HCT116 (cell line): ENCODE measurements around the gene NTN4. TPM values are rescaled to one million over a fixed set of nuclear protein-coding genes. Genes with fewer than 3 reads are reported as not detected.

Source experiments
- ATAC-seq: fragments of 200-7000 bp; cut with Tn5 transposase; 2 replicates; pipeline ENCODE4 v1.9.1; 2020; ENCODE audit warnings: mild to moderate bottlenecking, moderate library complexity
- BruUV-seq: library from RNA; stranded (reverse); fragments of 400-500 nt; replicated peaks from 2 replicates; lab custom pipeline; 2021; lab: Mats Ljungman, UMichigan
- CTCF ChIA-PET: fragments of 300-600 bp; sonication (Branson Sonifier 250); formaldehyde crosslinking; loops from one replicate; lab custom pipeline; 2021; ENCODE audit warnings: antibody characterized with exemption; lab: Charles Lee
- POLR2A ChIA-PET: fragments of 300-600, 350-600 bp; sonication (Branson Sonifier 250); formaldehyde crosslinking; loops from one replicate; lab custom pipeline; 2021; ENCODE audit warnings: antibody characterized with exemption; lab: Charles Lee
- RAD21 ChIA-PET, 2 experiments: fragments of 300-600 bp; sonication (Branson Sonifier 250); formaldehyde crosslinking; loops; one replicate each; lab custom pipeline; 2023; ENCODE audit warnings: low total read pairs in 2 of 2; ENCODE audit not compliant: uncharacterized antibody in 2 of 2, unreplicated experiment in 2 of 2, low non-redundant PET in 1 of 2; lab: Charles Lee
- DNase-seq: peaks from one replicate; pipeline ENCODE4 v3.0.0-alpha.2; 2010; ENCODE audit warnings: low read depth, low spot score
- H2AFZ ChIP-seq: fragments of 200-600 bp; shearing (Covaris generic), sonication (generic); 2 replicates; pipeline ENCODE4 v1.6.1; 2017; ENCODE audit warnings: low read depth, mixed run types, mixed read lengths, antibody characterized with exemption, low read length; ENCODE audit not compliant: poor library complexity, severe bottlenecking
- H3K27ac ChIP-seq: 2 replicates; pipeline ENCODE4 v1.5.1; 2012; ENCODE audit warnings: low read depth, low read length
- H3K27me3 ChIP-seq: fragments of 200-600 bp; sonication (generic); 2 replicates; pipeline ENCODE4 v1.6.1; 2016; ENCODE audit warnings: mixed run types, low read length, mixed read lengths; ENCODE audit not compliant: insufficient read depth
- H3K36me3 ChIP-seq, 2 experiments: fragments of 200-500 bp in 1 of 2; fragments of 200-600 bp in 1 of 2; sonication (Bioruptor generic) in 1 of 2; sonication (generic) in 1 of 2; 2 replicates each; pipeline versions ENCODE4 v1.5.1 to v1.6.1; 2014 to 2016; ENCODE audit warnings: low read length in 2 of 2, inconsistent platforms in 1 of 2, mixed read lengths in 1 of 2, mixed run types in 1 of 2; ENCODE audit not compliant: insufficient read depth in 2 of 2, control insufficient read depth in 1 of 2
- H3K4me1 ChIP-seq, 2 experiments: fragments of 200-600 bp in 1 of 2; sonication (generic) in 1 of 2; 2 replicates each; pipeline versions ENCODE4 v1.5.1 to v1.6.1; 2012 to 2017; ENCODE audit warnings: low read length in 2 of 2, inconsistent platforms in 1 of 2, mild to moderate bottlenecking in 1 of 2, mixed read lengths in 1 of 2, mixed run types in 1 of 2, moderate library complexity in 1 of 2; ENCODE audit not compliant: insufficient read depth in 2 of 2, control insufficient read depth in 1 of 2
- H3K4me2 ChIP-seq: fragments of 200-600 bp; sonication (generic); 2 replicates; pipeline ENCODE4 v1.6.1; 2017; ENCODE audit warnings: mixed run types, low read length, mixed read lengths
- H3K4me3 ChIP-seq, 2 experiments: fragments of 200-600 bp in 1 of 2; sonication (generic) in 1 of 2; replicated peaks in 1 of 2; 2 replicates each; pipeline ENCODE4 v1.5.1; 2011 to 2016; ENCODE audit warnings: low read length in 2 of 2, control low read depth in 1 of 2, low read depth in 1 of 2, mild to moderate bottlenecking in 1 of 2, mixed read lengths in 1 of 2, mixed run types in 1 of 2
- H3K79me2 ChIP-seq: fragments of 200-600 bp; sonication (generic); 2 replicates; pipeline ENCODE4 v1.6.1; 2017; ENCODE audit warnings: mild to moderate bottlenecking, mixed run types, low read length, moderate library complexity, mixed read lengths; ENCODE audit not compliant: insufficient read depth
- H3K9ac ChIP-seq: fragments of 200-600 bp; sonication (generic); 2 replicates; pipeline ENCODE4 v1.6.1; 2016; ENCODE audit warnings: low read length, mixed read lengths
- H3K9me2 ChIP-seq: fragments of 200-600 bp; sonication (generic), shearing (Covaris generic); 2 replicates; pipeline ENCODE4 v1.6.1; 2017; ENCODE audit warnings: mixed run types, mild to moderate bottlenecking, moderate library complexity; ENCODE audit not compliant: insufficient read depth
- H3K9me3 ChIP-seq, 2 experiments: fragments of 200-500 bp in 1 of 2; fragments of 200-600 bp in 1 of 2; sonication (Bioruptor generic) in 1 of 2; sonication (generic) in 1 of 2; 2 replicates each; pipeline ENCODE4 v1.6.1; 2014 to 2017; ENCODE audit warnings: low read length in 2 of 2, mixed read lengths in 2 of 2, inconsistent platforms in 1 of 2, low read depth in 1 of 2, mild to moderate bottlenecking in 1 of 2, mixed run types in 1 of 2, moderate library complexity in 1 of 2; ENCODE audit not compliant: control insufficient read depth in 1 of 2, insufficient read depth in 1 of 2
- H4K20me1 ChIP-seq: fragments of 200-600 bp; sonication (generic), shearing (Covaris generic); 2 replicates; pipeline ENCODE4 v1.6.1; 2017; ENCODE audit warnings: mixed run types, mild to moderate bottlenecking, moderate library complexity; ENCODE audit not compliant: insufficient read depth
- ATF3 ChIP-seq: IDR thresholded peaks from 2 replicates; pipeline ENCODE4 v1.6.1; 2012
- CBX3 ChIP-seq: IDR thresholded peaks from 2 replicates; pipeline ENCODE4 v1.6.1; 2012; ENCODE audit warnings: low read depth
- CEBPB ChIP-seq: IDR thresholded peaks from 2 replicates; pipeline ENCODE4 v1.6.1; 2012; ENCODE audit warnings: low read depth
- CTCF ChIP-seq, 3 experiments: fragments of 200-600 bp in 1 of 3; sonication (generic) in 1 of 3; IDR thresholded peaks in 2 of 3; conservative IDR thresholded peaks in 1 of 3; 2 replicates each; pipeline ENCODE4 v1.5.1; 2012 to 2017; ENCODE audit warnings: low read depth in 2 of 3, low read length in 2 of 3, antibody characterized with exemption in 1 of 3, borderline replicate concordance in 1 of 3, control low read depth in 1 of 3, mild to moderate bottlenecking in 1 of 3, mixed read lengths in 1 of 3, mixed run types in 1 of 3, moderate library complexity in 1 of 3; ENCODE audit not compliant: insufficient read depth in 1 of 3
- EGR1 ChIP-seq: IDR thresholded peaks from 2 replicates; pipeline ENCODE4 v1.6.1; 2012; ENCODE audit warnings: low read depth
- ELF1 ChIP-seq: IDR thresholded peaks from 2 replicates; pipeline ENCODE4 v1.6.1; 2012; ENCODE audit warnings: low read depth, borderline replicate concordance
- EZH2 ChIP-seq: fragments of 200-600 bp; sonication (generic); IDR thresholded peaks from 2 replicates; pipeline ENCODE4 v1.6.1; 2017; ENCODE audit warnings: antibody characterized with exemption, mixed run types
- EZH2phosphoT487 ChIP-seq: fragments of 200-600 bp; IDR thresholded peaks from 2 replicates; pipeline ENCODE4 v1.6.1; 2018; ENCODE audit warnings: antibody characterized with exemption, borderline replicate concordance
- FOSL1 ChIP-seq: IDR thresholded peaks from 2 replicates; pipeline ENCODE4 v1.6.1; 2012; ENCODE audit warnings: low read depth
- JUND ChIP-seq: IDR thresholded peaks from 2 replicates; pipeline ENCODE4 v1.6.1; 2012
- POLR2A ChIP-seq: IDR thresholded peaks from 2 replicates; pipeline ENCODE4 v1.7.0; 2011; ENCODE audit warnings: borderline replicate concordance; ENCODE audit not compliant: insufficient read depth, insufficient read length; ENCODE audit errors: extremely low read depth
- POLR2AphosphoS5 ChIP-seq: IDR thresholded peaks from 2 replicates; pipeline ENCODE4 v1.6.1; 2011; ENCODE audit warnings: mild to moderate bottlenecking, low read depth, low read length, moderate library complexity
- RAD21 ChIP-seq: IDR thresholded peaks from 2 replicates; pipeline ENCODE4 v1.6.1; 2012; ENCODE audit warnings: low read depth, mild to moderate bottlenecking
- REST ChIP-seq: IDR thresholded peaks from 2 replicates; pipeline ENCODE4 v1.6.1; 2012; ENCODE audit warnings: low read depth
- SIN3A ChIP-seq: IDR thresholded peaks from 2 replicates; pipeline ENCODE4 v1.6.1; 2012; ENCODE audit warnings: low read depth
- SRF ChIP-seq: IDR thresholded peaks from 2 replicates; pipeline ENCODE4 v1.6.1; 2012; ENCODE audit warnings: low read depth
- TCF7L2 ChIP-seq: IDR thresholded peaks from 2 replicates; pipeline ENCODE4 v1.7.0; 2011; ENCODE audit warnings: borderline replicate concordance, inconsistent platforms; ENCODE audit not compliant: insufficient read depth, insufficient read length; ENCODE audit errors: extremely low read depth
- YY1 ChIP-seq: IDR thresholded peaks from 2 replicates; pipeline ENCODE4 v1.6.1; 2011; ENCODE audit warnings: low read length, low read depth, moderate library complexity, mild to moderate bottlenecking; ENCODE audit not compliant: insufficient replicate concordance; ENCODE audit errors: extremely low read depth
- ZBTB33 ChIP-seq: IDR thresholded peaks from 2 replicates; pipeline ENCODE4 v1.6.1; 2011; ENCODE audit warnings: mild to moderate bottlenecking, low read length, moderate library complexity; ENCODE audit not compliant: insufficient replicate concordance; ENCODE audit errors: extremely low read depth
- ZFX ChIP-seq: fragments of 450-650 bp; IDR thresholded peaks from 2 replicates; pipeline ENCODE4 v1.6.1; 2017
- ZNF274 ChIP-seq: fragments of 200-500 bp; sonication (Bioruptor generic); IDR thresholded peaks from 2 replicates; pipeline ENCODE4 v1.6.1; 2014; ENCODE audit warnings: mild to moderate bottlenecking, low read depth, low read length, inconsistent platforms
- intact Hi-C: fragments of 100-400 bp; cut with micrococcal nuclease; formaldehyde crosslinking; loops from 2 replicates; pipeline ENCODE4 v1.10.0; 2022
- total RNA-seq: library from RNA; stranded (reverse); gene quantifications from one replicate; pipeline ENCODE4 v1.2.1, GENCODE V29; 2021; ENCODE audit not compliant: unreplicated experiment

The NTN4 gene
- total RNA-seq, 1 experiment from 2014 or later: 4.3 TPM

- POLR2A ChIA-PET: no interaction called here
- 0 out of 2 replicates have a peak, but pooled peaks have one; percentile 55 for TF ChIP-seq CBX3
- no peak for TF ChIP-seq JUND
- no peak for TF ChIP-seq ATF3
- no peak for TF ChIP-seq CEBPB
- TF ChIP-seq ZBTB33: no peak
- TF ChIP-seq SRF: no peak
- TF ChIP-seq YY1: no peak
- TF ChIP-seq ZNF274: no peak
- TF ChIP-seq RAD21: peak; percentile 67
- no peak for TF ChIP-seq TCF7L2
- no peak for TF ChIP-seq EZH2phosphoT487
- no peak for TF ChIP-seq REST
- no peak for TF ChIP-seq POLR2A
- peak; percentile 60 to 80 (median 72); a peak in 5 of 6 replicates for TF ChIP-seq CTCF (IDR thresholded peaks at IDR 0.05 in 2 of 3, conservative IDR thresholded peaks at IDR 0.05 in 1 of 3; ENCODE audit: borderline replicate concordance in 1 of 3, insufficient read depth in 1 of 3, low read depth in 2 of 3, low read length in 2 of 3)
- no peak for TF ChIP-seq ZFX
- TF ChIP-seq POLR2AphosphoS5: peak; percentile 64
- TF ChIP-seq EZH2: no peak
- TF ChIP-seq EGR1: no peak
- TF ChIP-seq SIN3A: no peak
- no peak for TF ChIP-seq ELF1
- TF ChIP-seq FOSL1: no peak
Observed at GRCh38 chr12:95820096-95820703, 29.6 kb upstream of the NTN4 start.

More at GRCh38 chr12:95820096-95820703, 29.6 kb upstream of the NTN4 start:
- H3K9me3 ChIP-seq: no peaks in the 10 kb centered on the region
- H2AFZ ChIP-seq: peak overlapping the region; percentile 10
- H3K9me2 ChIP-seq: no peaks in the 10 kb centered on the region
- H3K27ac ChIP-seq: no peak overlapping the region
- no peaks in the 10 kb centered on the region for H3K36me3 ChIP-seq
- DNase-seq (peak; percentile 41), ATAC-seq (peak; percentile 72)
- intact Hi-C loops: loop anchor here (1.0 to 5.0 kb wide), 3 partner anchors 29 to 697 kb away; no protein-coding TSS in a partner anchor
- CTCF ChIA-PET: no interaction called here
- H3K4me2 ChIP-seq: no peak overlapping the region
- no peak overlapping the region for H3K4me3 ChIP-seq
- no peaks in the 10 kb centered on the region for H3K27me3 ChIP-seq
- no peaks in the 10 kb centered on the region for H3K4me1 ChIP-seq
- no peaks in the 10 kb centered on the region for H3K79me2 ChIP-seq
- RAD21 ChIA-PET: no interaction called here
- no TSS peak for BruUV-seq
- H3K9ac ChIP-seq: no peak overlapping the region
- H4K20me1 ChIP-seq: no peaks in the 10 kb centered on the region
